Astrocyte (in vitro differentiated cells and primary cell): ENCODE measurements around the gene HLA-F. TPM values are rescaled to one million over a fixed set of nuclear protein-coding genes. Genes with fewer than 3 reads are reported as not detected.

Experiments used
- DNase-seq: peaks from one replicate; pipeline ENCODE4 v3.0.0-alpha.2; 2010; ENCODE audit warnings: low read depth
- FAIRE-seq: peaks from 2 replicates; lab custom pipeline; 2011; peaks lifted over from hg19 to GRCh38; lab: Jason Lieb, UNC
- H2AFZ ChIP-seq: 2 replicates; pipeline ENCODE4 v1.6.0; 2012; ENCODE audit warnings: low read depth, low read length, inconsistent platforms
- H3K27ac ChIP-seq: 2 replicates; pipeline ENCODE4 v1.5.1; 2011; ENCODE audit warnings: low read depth, low read length, inconsistent platforms
- H3K27me3 ChIP-seq: 2 replicates; pipeline ENCODE4 v1.6.0; 2011; ENCODE audit warnings: low read length, inconsistent platforms; ENCODE audit not compliant: insufficient read depth
- H3K36me3 ChIP-seq: 2 replicates; pipeline ENCODE4 v1.5.1; 2011; ENCODE audit warnings: low read length, inconsistent platforms; ENCODE audit not compliant: insufficient read depth
- H3K4me1 ChIP-seq: 2 replicates; pipeline ENCODE4 v1.5.1; 2011; ENCODE audit warnings: low read length, inconsistent platforms; ENCODE audit not compliant: insufficient read depth
- H3K4me2 ChIP-seq: 2 replicates; pipeline ENCODE4 v1.6.0; 2012; ENCODE audit warnings: low read length, inconsistent platforms
- H3K4me3 ChIP-seq: 2 replicates; pipeline ENCODE4 v1.5.1; 2011; ENCODE audit warnings: low read depth, mild to moderate bottlenecking, low read length, inconsistent platforms; ENCODE audit not compliant: insufficient read depth
- H3K79me2 ChIP-seq: 2 replicates; pipeline ENCODE4 v1.6.0; 2012; ENCODE audit warnings: mild to moderate bottlenecking, low read length, inconsistent platforms; ENCODE audit not compliant: insufficient read depth
- H3K9ac ChIP-seq: 2 replicates; pipeline ENCODE4 v1.6.0; 2012; ENCODE audit warnings: mild to moderate bottlenecking, low read length, inconsistent platforms
- H3K9me3 ChIP-seq: 2 replicates; pipeline ENCODE4 v1.5.1; 2012; ENCODE audit warnings: low read depth, mild to moderate bottlenecking, low read length, inconsistent platforms; ENCODE audit not compliant: insufficient read depth
- H4K20me1 ChIP-seq: 2 replicates; pipeline ENCODE4 v1.6.0; 2012; ENCODE audit warnings: low read length, inconsistent platforms; ENCODE audit not compliant: insufficient read depth
- H3K27ac Mint-ChIP-seq: one replicate; pipeline ENCODE4 v1.8.0; 2021; ENCODE audit warnings: mild to moderate bottlenecking, mixed read lengths; ENCODE audit not compliant: unreplicated experiment
- H3K27me3 Mint-ChIP-seq: one replicate; pipeline ENCODE4 v1.8.0; 2021; ENCODE audit warnings: low read depth, mixed read lengths; ENCODE audit not compliant: unreplicated experiment
- H3K36me3 Mint-ChIP-seq: one replicate; pipeline ENCODE4 v1.8.0; 2021; ENCODE audit warnings: low read depth, mixed read lengths; ENCODE audit not compliant: unreplicated experiment
- H3K4me1 Mint-ChIP-seq: one replicate; pipeline ENCODE4 v1.8.0; 2021; ENCODE audit warnings: low read depth, mixed read lengths; ENCODE audit not compliant: unreplicated experiment
- H3K4me3 Mint-ChIP-seq: one replicate; pipeline ENCODE4 v1.8.0; 2021; ENCODE audit warnings: mild to moderate bottlenecking, moderate library complexity, mixed read lengths; ENCODE audit not compliant: unreplicated experiment
- H3K9me3 Mint-ChIP-seq: one replicate; pipeline ENCODE4 v1.8.0; 2021; ENCODE audit warnings: mild to moderate bottlenecking, mixed read lengths; ENCODE audit not compliant: unreplicated experiment
- EZH2 ChIP-seq: IDR thresholded peaks from 2 replicates; pipeline ENCODE4 v1.6.1; 2012; ENCODE audit warnings: mild to moderate bottlenecking, low read length, inconsistent platforms; ENCODE audit not compliant: insufficient read depth
- total RNA-seq: library from RNA; stranded (reverse); gene quantifications from 2 replicates; pipeline ENCODE4 v1.2.1, GENCODE V29; 2021
- TF ChIP-seq, protein P1 (sequence below): IDR thresholded peaks from 2 replicates; pipeline ENCODE4 v1.5.1; 2011; ENCODE audit warnings: low read depth, mild to moderate bottlenecking, inconsistent platforms, low read length, moderate library complexity; ENCODE audit not compliant: insufficient read depth

Gene HLA-F
- total RNA-seq, 1 donor from 2014 or later: 7.4 TPM

DNA sequence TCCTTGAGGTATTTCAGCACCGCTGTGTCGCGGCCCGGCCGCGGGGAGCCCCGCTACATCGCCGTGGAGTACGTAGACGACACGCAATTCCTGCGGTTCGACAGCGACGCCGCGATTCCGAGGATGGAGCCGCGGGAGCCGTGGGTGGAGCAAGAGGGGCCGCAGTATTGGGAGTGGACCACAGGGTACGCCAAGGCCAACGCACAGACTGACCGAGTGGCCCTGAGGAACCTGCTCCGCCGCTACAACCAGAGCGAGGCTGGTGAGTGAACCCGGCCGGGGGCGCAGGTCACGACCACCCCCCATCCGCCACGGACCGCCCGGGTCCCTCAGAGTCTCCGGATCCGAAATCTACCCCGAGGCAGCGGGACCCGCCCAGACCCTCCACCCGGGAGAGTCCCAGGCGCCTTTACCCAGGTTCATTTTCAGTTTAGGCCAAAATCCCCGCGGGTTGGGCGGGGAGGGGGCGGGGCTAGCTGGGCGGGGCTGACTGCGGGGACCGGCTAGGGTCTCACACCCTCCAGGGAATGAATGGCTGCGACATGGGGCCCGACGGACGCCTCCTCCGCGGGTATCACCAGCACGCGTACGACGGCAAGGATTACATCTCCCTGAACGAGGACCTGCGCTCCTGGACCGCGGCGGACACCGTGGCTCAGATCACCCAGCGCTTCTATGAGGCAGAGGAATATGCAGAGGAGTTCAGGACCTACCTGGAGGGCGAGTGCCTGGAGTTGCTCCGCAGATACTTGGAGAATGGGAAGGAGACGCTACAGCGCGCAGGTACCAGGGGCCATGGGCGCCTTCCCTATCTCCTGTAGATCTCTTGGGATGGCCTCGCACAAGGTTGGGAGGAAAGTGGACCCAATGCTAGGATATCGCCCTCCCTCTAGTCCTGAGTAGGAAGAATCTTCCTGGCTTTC lies 693 bp downstream of the HLA-F start:
- H4K20me1 ChIP-seq: no peaks in the 10 kb centered on the region
- H2AFZ ChIP-seq: peak overlapping the region; percentile 86
- Mint-ChIP-seq H3K27ac (no peak overlapping the region), H3K4me3 (peak overlapping the region; percentile 72), H3K4me1 (no peaks in the 10 kb centered on the region), H3K36me3 (peaks cover 9% of the 10 kb centered on the region), H3K9me3 (peaks cover 18% of the 10 kb centered on the region), H3K27me3 (peaks cover 59% of the 10 kb centered on the region)
- H3K4me2 ChIP-seq: peak overlapping the region; percentile 84
- TF ChIP-seq, protein P1, sequence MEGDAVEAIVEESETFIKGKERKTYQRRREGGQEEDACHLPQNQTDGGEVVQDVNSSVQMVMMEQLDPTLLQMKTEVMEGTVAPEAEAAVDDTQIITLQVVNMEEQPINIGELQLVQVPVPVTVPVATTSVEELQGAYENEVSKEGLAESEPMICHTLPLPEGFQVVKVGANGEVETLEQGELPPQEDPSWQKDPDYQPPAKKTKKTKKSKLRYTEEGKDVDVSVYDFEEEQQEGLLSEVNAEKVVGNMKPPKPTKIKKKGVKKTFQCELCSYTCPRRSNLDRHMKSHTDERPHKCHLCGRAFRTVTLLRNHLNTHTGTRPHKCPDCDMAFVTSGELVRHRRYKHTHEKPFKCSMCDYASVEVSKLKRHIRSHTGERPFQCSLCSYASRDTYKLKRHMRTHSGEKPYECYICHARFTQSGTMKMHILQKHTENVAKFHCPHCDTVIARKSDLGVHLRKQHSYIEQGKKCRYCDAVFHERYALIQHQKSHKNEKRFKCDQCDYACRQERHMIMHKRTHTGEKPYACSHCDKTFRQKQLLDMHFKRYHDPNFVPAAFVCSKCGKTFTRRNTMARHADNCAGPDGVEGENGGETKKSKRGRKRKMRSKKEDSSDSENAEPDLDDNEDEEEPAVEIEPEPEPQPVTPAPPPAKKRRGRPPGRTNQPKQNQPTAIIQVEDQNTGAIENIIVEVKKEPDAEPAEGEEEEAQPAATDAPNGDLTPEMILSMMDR: no peak
- TF ChIP-seq EZH2: peak; percentile 43
- H3K9ac ChIP-seq: peak overlapping the region; percentile 59
- H3K4me3 ChIP-seq: peak overlapping the region; percentile 57
- H3K27me3 ChIP-seq: peaks cover 8% of the 10 kb centered on the region
- no peaks in the 10 kb centered on the region for H3K4me1 ChIP-seq
- H3K79me2 ChIP-seq: no peaks in the 10 kb centered on the region
- no peak for DNase-seq
- H3K27ac ChIP-seq: no peak overlapping the region
- no peak for FAIRE-seq
- H3K9me3 ChIP-seq: no peaks in the 10 kb centered on the region
- H3K36me3 ChIP-seq: no peaks in the 10 kb centered on the region

DNA sequence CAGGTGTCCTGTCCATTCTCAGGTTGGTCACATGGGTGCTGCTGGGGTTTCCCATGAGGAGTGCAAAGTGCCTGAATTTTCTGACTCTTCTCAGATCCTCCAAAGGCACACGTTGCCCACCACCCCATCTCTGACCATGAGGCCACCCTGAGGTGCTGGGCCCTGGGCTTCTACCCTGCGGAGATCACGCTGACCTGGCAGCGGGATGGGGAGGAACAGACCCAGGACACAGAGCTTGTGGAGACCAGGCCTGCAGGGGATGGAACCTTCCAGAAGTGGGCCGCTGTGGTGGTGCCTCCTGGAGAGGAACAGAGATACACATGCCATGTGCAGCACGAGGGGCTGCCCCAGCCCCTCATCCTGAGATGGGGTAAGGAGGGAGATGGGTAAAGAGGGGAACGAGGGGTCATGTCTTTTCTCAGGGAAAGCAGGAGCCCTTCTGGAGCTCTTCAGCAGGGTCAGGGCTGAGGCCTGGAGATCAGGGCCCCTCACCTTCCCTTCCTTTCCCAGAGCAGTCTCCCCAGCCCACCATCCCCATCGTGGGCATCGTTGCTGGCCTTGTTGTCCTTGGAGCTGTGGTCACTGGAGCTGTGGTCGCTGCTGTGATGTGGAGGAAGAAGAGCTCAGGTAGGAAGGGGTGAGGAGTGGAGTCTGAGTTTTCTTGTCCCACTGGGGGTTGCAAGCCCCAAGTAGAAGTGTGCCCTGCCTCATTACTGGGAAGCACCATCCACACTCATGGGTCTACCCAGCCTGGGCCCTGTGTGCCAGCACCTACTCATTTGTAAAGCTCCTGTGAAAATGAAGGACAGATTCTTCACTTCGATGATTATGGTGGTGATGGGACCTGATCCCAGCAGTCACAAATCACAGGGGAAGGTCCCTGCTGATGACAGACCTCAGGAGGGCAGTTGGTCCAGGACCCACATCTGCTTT lies 2.0 kb downstream of the HLA-F start:
- no peak overlapping the region for H3K27ac ChIP-seq
- peaks cover 9% of the 10 kb centered on the region for H3K36me3 Mint-ChIP-seq
- FAIRE-seq: no peak
- no peak overlapping the region for H2AFZ ChIP-seq
- H4K20me1 ChIP-seq: no peaks in the 10 kb centered on the region
- TF ChIP-seq, protein P1: no peak
- TF ChIP-seq EZH2: no peak
- H3K79me2 ChIP-seq: no peaks in the 10 kb centered on the region
- peaks cover 66% of the 10 kb centered on the region for H3K27me3 Mint-ChIP-seq
- H3K4me3 Mint-ChIP-seq: peak overlapping the region; percentile 72
- H3K9me3 ChIP-seq: no peaks in the 10 kb centered on the region
- H3K9me3 Mint-ChIP-seq: peaks cover 18% of the 10 kb centered on the region
- no peak for DNase-seq
- H3K36me3 ChIP-seq: no peaks in the 10 kb centered on the region
- no peaks in the 10 kb centered on the region for H3K4me1 Mint-ChIP-seq
- no peak overlapping the region for H3K27ac Mint-ChIP-seq
- H3K9ac ChIP-seq: no peak overlapping the region
- H3K27me3 ChIP-seq: peaks cover 8% of the 10 kb centered on the region
- H3K4me3 ChIP-seq: no peak overlapping the region
- H3K4me2 ChIP-seq: no peak overlapping the region
- no peaks in the 10 kb centered on the region for H3K4me1 ChIP-seq
